ENCODE measurements around the gene CSNK2B. TPM values are rescaled to one million over a fixed set of nuclear protein-coding genes. Genes with fewer than 3 reads are reported as not detected.
A peak's percentile ranks its signal among the peaks of the same experiment; 100 is the strongest.

The CSNK2B gene
- total and polyA plus RNA-seq, 9 of the 15 experiments (the other 6 are each of a cell fraction or from before 2014, with no cell fraction given), result 120 to 1,126 (median 529) TPM

DNA sequence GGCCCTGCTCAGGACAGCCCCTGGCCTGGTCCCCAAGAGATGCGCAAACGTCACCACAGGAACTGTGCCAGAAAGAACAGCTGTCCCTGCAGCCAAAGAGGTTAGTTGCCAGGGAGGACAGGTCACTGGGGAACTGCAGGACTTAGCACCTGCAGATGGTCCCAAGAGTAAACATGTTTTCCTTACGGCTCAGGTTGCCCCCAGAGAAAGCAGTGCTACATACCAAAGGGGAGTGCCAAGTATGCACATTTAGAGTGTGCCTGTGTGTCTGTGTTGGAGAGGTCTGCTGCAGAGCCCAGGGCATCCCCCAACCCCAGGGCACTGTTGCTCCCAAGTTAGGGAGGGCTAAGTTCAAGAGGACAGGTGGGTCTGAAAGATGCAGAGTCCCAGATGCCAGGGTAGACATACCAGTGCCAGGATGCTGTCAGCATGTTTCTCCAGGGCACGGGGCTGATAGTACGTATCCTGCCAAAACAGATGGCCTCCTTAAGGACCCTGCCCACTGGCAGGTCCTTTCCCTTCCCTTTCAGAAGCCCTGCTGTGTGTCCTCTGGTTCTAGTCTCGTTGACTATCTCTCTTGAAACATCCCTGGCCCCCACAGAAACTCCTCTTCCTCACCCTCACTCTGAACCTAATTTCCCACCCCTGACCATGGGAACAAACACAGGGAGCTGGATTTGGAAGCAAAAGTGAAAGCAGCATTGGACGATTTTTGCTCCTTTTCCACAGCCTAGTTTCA lies 36.0 kb downstream of the CSNK2B start (continued):
- TF ChIP-seq, protein P1, sequence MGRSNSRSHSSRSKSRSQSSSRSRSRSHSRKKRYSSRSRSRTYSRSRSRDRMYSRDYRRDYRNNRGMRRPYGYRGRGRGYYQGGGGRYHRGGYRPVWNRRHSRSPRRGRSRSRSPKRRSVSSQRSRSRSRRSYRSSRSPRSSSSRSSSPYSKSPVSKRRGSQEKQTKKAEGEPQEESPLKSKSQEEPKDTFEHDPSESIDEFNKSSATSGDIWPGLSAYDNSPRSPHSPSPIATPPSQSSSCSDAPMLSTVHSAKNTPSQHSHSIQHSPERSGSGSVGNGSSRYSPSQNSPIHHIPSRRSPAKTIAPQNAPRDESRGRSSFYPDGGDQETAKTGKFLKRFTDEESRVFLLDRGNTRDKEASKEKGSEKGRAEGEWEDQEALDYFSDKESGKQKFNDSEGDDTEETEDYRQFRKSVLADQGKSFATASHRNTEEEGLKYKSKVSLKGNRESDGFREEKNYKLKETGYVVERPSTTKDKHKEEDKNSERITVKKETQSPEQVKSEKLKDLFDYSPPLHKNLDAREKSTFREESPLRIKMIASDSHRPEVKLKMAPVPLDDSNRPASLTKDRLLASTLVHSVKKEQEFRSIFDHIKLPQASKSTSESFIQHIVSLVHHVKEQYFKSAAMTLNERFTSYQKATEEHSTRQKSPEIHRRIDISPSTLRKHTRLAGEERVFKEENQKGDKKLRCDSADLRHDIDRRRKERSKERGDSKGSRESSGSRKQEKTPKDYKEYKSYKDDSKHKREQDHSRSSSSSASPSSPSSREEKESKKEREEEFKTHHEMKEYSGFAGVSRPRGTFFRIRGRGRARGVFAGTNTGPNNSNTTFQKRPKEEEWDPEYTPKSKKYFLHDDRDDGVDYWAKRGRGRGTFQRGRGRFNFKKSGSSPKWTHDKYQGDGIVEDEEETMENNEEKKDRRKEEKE (IDR thresholded peaks at IDR 0.05; ENCODE audit: borderline replicate concordance in 1 of 2, control insufficient read depth in 1 of 2, low read depth in 2 of 2, low read length in 1 of 2), result no peak
- TF ChIP-seq GATA2 (CRISPR knock-in tag; IDR thresholded peaks at IDR 0.05) (no peak), GABPA (tag; conservative IDR thresholded peaks at IDR 0.05; ENCODE audit: low read depth) (no peak), YY1 (IDR thresholded peaks at IDR 0.05; ENCODE audit: borderline replicate concordance in 1 of 3, control insufficient read depth in 1 of 3, extremely low read depth in 1 of 3, insufficient read depth in 3 of 3, insufficient read length in 1 of 3, insufficient replicate concordance in 2 of 3, low read depth in 1 of 3, low read length in 2 of 3) (peak in 1 of 3 experiments; percentile 8), STAT5B (CRISPR knock-in tag; IDR thresholded peaks at IDR 0.05) (no peak), ADNP (tag; IDR thresholded peaks at IDR 0.05) (no peak), ZC3H4 (CRISPR knock-in tag; IDR thresholded peaks at IDR 0.05; ENCODE audit: borderline replicate concordance) (0 out of 2 replicates have a peak, but pooled peaks have one; percentile 75), HNRNPK (IDR thresholded peaks at IDR 0.05; ENCODE audit: low read depth, low read length, poor library complexity, severe bottlenecking) (no peak), RCOR1 (IDR thresholded peaks at IDR 0.05; ENCODE audit: borderline replicate concordance in 1 of 2, low read depth in 2 of 2, low read length in 2 of 2) (no peak), ERF (CRISPR knock-in tag; IDR thresholded peaks at IDR 0.05) (no peak), KLF6 (CRISPR knock-in tag; IDR thresholded peaks at IDR 0.05; ENCODE audit: borderline replicate concordance) (no peak), SIRT6 (IDR thresholded peaks at IDR 0.05; ENCODE audit: low read depth, low read length) (no peak), ELF1 (tag; IDR thresholded peaks at IDR 0.05) (no peak), SMAD4 (CRISPR knock-in tag; conservative IDR thresholded peaks at IDR 0.05) (no peak)
- TF ChIP-seq, protein P2, sequence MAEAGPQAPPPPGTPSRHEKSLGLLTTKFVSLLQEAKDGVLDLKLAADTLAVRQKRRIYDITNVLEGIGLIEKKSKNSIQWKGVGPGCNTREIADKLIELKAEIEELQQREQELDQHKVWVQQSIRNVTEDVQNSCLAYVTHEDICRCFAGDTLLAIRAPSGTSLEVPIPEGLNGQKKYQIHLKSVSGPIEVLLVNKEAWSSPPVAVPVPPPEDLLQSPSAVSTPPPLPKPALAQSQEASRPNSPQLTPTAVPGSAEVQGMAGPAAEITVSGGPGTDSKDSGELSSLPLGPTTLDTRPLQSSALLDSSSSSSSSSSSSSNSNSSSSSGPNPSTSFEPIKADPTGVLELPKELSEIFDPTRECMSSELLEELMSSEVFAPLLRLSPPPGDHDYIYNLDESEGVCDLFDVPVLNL (CRISPR knock-in tag; IDR thresholded peaks at IDR 0.05; ENCODE audit: low read depth), result peak; percentile 64; the same call in 1 of the 2 replicates
- TF ChIP-seq, protein P3, sequence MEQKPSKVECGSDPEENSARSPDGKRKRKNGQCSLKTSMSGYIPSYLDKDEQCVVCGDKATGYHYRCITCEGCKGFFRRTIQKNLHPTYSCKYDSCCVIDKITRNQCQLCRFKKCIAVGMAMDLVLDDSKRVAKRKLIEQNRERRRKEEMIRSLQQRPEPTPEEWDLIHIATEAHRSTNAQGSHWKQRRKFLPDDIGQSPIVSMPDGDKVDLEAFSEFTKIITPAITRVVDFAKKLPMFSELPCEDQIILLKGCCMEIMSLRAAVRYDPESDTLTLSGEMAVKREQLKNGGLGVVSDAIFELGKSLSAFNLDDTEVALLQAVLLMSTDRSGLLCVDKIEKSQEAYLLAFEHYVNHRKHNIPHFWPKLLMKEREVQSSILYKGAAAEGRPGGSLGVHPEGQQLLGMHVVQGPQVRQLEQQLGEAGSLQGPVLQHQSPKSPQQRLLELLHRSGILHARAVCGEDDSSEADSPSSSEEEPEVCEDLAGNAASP (IDR thresholded peaks at IDR 0.05), result no peak
- TF ChIP-seq, protein P4, sequence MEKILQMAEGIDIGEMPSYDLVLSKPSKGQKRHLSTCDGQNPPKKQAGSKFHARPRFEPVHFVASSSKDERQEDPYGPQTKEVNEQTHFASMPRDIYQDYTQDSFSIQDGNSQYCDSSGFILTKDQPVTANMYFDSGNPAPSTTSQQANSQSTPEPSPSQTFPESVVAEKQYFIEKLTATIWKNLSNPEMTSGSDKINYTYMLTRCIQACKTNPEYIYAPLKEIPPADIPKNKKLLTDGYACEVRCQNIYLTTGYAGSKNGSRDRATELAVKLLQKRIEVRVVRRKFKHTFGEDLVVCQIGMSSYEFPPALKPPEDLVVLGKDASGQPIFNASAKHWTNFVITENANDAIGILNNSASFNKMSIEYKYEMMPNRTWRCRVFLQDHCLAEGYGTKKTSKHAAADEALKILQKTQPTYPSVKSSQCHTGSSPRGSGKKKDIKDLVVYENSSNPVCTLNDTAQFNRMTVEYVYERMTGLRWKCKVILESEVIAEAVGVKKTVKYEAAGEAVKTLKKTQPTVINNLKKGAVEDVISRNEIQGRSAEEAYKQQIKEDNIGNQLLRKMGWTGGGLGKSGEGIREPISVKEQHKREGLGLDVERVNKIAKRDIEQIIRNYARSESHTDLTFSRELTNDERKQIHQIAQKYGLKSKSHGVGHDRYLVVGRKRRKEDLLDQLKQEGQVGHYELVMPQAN (IDR thresholded peaks at IDR 0.05; ENCODE audit: borderline replicate concordance), result no peak
